Hepatocyte (in vitro differentiated cells): ENCODE data around the gene HEXA. TPM values are rescaled to one million over a fixed set of nuclear protein-coding genes. Genes with fewer than 3 reads are reported as not detected.
"Not testable (repeated sequence)": the region's sequence is repeated elsewhere in the genome, so short reads cannot be mapped to it uniquely, and the experiment has no call there.

Experiments
- DNase-seq: peaks from one replicate; pipeline ENCODE4 v3.0.0-alpha.2; 2016; ENCODE audit warnings: low spot score
- H2AFZ ChIP-seq: fragments of 200-600 bp; sonication (generic); 2 replicates; pipeline ENCODE4 v1.6.0; 2016; ENCODE audit warnings: antibody characterized with exemption, mild to moderate bottlenecking
- H3K27ac ChIP-seq: fragments of 200-600 bp; sonication (generic); 2 replicates; pipeline ENCODE4 v1.5.1; 2016; ENCODE audit warnings: mild to moderate bottlenecking
- H3K27me3 ChIP-seq: fragments of 200-600 bp; sonication (generic); 2 replicates; pipeline ENCODE4 v1.6.1; 2016
- H3K36me3 ChIP-seq: fragments of 200-600 bp; sonication (generic); replicated peaks from 2 replicates; pipeline ENCODE4 v1.5.1; 2016; ENCODE audit warnings: low read depth; ENCODE audit not compliant: insufficient read depth
- H3K4me1 ChIP-seq: fragments of 200-600 bp; sonication (generic); 2 replicates; pipeline ENCODE4 v1.5.1; 2016; ENCODE audit warnings: mild to moderate bottlenecking, moderate library complexity; ENCODE audit not compliant: insufficient read depth
- H3K4me2 ChIP-seq: fragments of 200-600 bp; sonication (generic); 2 replicates; pipeline ENCODE4 v1.6.0; 2016
- H3K4me3 ChIP-seq: fragments of 200-600 bp; sonication (generic); 2 replicates; pipeline ENCODE4 v1.5.1; 2016; ENCODE audit warnings: mild to moderate bottlenecking
- H3K79me2 ChIP-seq: fragments of 200-600 bp; sonication (generic); 2 replicates; pipeline ENCODE4 v1.6.0; 2017; ENCODE audit warnings: mild to moderate bottlenecking
- H3K9me2 ChIP-seq: fragments of 200-600 bp; sonication (generic); replicated peaks from 2 replicates; pipeline ENCODE4 v1.6.0; 2017; ENCODE audit warnings: mild to moderate bottlenecking; ENCODE audit not compliant: insufficient read depth
- H3K9me3 ChIP-seq: fragments of 200-600 bp; sonication (generic); 2 replicates; pipeline ENCODE4 v1.5.1; 2016; ENCODE audit warnings: low read depth, mild to moderate bottlenecking
- H4K20me1 ChIP-seq: fragments of 200-600 bp; sonication (generic); 2 replicates; pipeline ENCODE4 v1.6.0; 2016; ENCODE audit warnings: mild to moderate bottlenecking; ENCODE audit not compliant: insufficient read depth, poor library complexity, severe bottlenecking
- EZH2 ChIP-seq: fragments of 200-600 bp; sonication (generic); IDR thresholded peaks from 2 replicates; pipeline ENCODE4 v1.6.1; 2016; ENCODE audit warnings: antibody characterized with exemption, mild to moderate bottlenecking, borderline replicate concordance
- EZH2phosphoT487 ChIP-seq: fragments of 200-600 bp; sonication (generic); IDR thresholded peaks from one replicate; pipeline ENCODE4 v1.6.1; 2018; ENCODE audit warnings: antibody characterized with exemption, mild to moderate bottlenecking, low read depth, moderate library complexity; ENCODE audit not compliant: unreplicated experiment, severe bottlenecking
- WGBS: methylation state at CpG from one replicate; pipeline ENCODE4 v1.1.6; 2016; ENCODE audit warnings: low lambda C conversion rate; ENCODE audit errors: missing lambda C conversion rate; 5-methylcytosine and 5-hydroxymethylcytosine counted together
- polyA plus RNA-seq: library from polyadenylated mRNA; unstranded; fragments of >200 nt; fragmentation: Nextera tagmentation; extraction: Ambion mirVana; gene quantifications from 2 replicates; pipeline ENCODE4 v1.2.1, GENCODE V29; 2016
- total RNA-seq: library from RNA; depleted of rRNA; stranded (reverse); fragments of >200 nt; gene quantifications from 2 replicates; pipeline ENCODE4 v1.2.3, GENCODE V29; 2014
- TF ChIP-seq, protein P1 (sequence below): fragments of 200-600 bp; sonication (generic); IDR thresholded peaks from 2 replicates; pipeline ENCODE4 v1.5.1; 2016; ENCODE audit warnings: antibody characterized with exemption, mild to moderate bottlenecking; ENCODE audit not compliant: poor library complexity

The HEXA gene
- total RNA-seq (175 and 180 TPM in 2 replicates), polyA plus RNA-seq (268 and 286 TPM in 2 replicates)

- H2AFZ ChIP-seq, result peak within 1 kb of the TSS; percentile 79
- H3K9me3 ChIP-seq, result no peaks in the 10 kb centered on the region
- H3K4me1 ChIP-seq, result peaks cover 18% of the 10 kb centered on the region
- H4K20me1 ChIP-seq, result peaks cover 3% of the 10 kb centered on the region
- TF ChIP-seq EZH2phosphoT487, result no peak
- no peak for TF ChIP-seq EZH2
- TF ChIP-seq, protein P1, sequence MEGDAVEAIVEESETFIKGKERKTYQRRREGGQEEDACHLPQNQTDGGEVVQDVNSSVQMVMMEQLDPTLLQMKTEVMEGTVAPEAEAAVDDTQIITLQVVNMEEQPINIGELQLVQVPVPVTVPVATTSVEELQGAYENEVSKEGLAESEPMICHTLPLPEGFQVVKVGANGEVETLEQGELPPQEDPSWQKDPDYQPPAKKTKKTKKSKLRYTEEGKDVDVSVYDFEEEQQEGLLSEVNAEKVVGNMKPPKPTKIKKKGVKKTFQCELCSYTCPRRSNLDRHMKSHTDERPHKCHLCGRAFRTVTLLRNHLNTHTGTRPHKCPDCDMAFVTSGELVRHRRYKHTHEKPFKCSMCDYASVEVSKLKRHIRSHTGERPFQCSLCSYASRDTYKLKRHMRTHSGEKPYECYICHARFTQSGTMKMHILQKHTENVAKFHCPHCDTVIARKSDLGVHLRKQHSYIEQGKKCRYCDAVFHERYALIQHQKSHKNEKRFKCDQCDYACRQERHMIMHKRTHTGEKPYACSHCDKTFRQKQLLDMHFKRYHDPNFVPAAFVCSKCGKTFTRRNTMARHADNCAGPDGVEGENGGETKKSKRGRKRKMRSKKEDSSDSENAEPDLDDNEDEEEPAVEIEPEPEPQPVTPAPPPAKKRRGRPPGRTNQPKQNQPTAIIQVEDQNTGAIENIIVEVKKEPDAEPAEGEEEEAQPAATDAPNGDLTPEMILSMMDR, result no peak
- peak within 1 kb of the TSS; percentile 88 for H3K4me2 ChIP-seq
- peak; percentile 98 for DNase-seq
- WGBS, result under 1% methylated on average over 46 of the region's 50 CpGs
- H3K27me3 ChIP-seq, result no peaks in the 10 kb centered on the region
- peak within 1 kb of the TSS; percentile 69 for H3K4me3 ChIP-seq
- peak within 1 kb of the TSS; percentile 92 for H3K27ac ChIP-seq
- no peaks in the 10 kb centered on the region for H3K36me3 ChIP-seq
- H3K9me2 ChIP-seq, result no peaks in the 10 kb centered on the region
- H3K79me2 ChIP-seq, result peaks cover 57% of the 10 kb centered on the region
Observed at GRCh38 chr15:72375846-72376581, at the start of gene HEXA. Gene HEXA, minus strand, starts transcription at chr15:72376014. Its CDS starts 42 bp downstream, at chr15:72375972.

DNA sequence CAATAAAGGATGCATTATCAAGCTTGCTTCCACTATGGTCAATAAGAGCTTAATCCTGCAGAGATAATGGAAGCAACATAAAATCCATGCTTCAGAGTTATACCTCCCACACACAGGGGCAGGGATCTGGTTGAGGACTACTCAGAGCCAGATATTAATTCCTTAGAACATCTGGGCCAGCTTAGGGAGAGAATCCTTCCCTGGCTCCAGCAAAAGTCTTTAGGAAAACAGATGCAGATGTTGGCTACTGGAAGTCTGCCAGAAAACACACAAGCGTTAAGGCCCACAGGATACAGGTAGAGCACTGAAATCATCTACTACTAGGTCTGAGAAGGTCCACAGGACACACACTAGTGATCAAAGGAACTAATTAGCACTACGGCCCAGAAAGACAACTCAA lies 47.4 kb upstream of the HEXA start:
- Histone ChIP-seq H3K27ac (no peak overlapping the region), H3K9me2 (no peaks in the 10 kb centered on the region), H3K27me3 (no peaks in the 10 kb centered on the region), H3K4me3 (no peak overlapping the region), H3K4me2 (no peak overlapping the region), H3K4me1 (no peaks in the 10 kb centered on the region), H3K9me3 (no peaks in the 10 kb centered on the region), H3K79me2 (no peaks in the 10 kb centered on the region), H2AFZ (no peak overlapping the region), H4K20me1 (no peaks in the 10 kb centered on the region), H3K36me3 (no peaks in the 10 kb centered on the region)
- no peak for TF ChIP-seq EZH2
- WGBS, result 72% methylated on average over 2 of the region's 2 CpGs
- DNase-seq, result peak; percentile 5

DNA sequence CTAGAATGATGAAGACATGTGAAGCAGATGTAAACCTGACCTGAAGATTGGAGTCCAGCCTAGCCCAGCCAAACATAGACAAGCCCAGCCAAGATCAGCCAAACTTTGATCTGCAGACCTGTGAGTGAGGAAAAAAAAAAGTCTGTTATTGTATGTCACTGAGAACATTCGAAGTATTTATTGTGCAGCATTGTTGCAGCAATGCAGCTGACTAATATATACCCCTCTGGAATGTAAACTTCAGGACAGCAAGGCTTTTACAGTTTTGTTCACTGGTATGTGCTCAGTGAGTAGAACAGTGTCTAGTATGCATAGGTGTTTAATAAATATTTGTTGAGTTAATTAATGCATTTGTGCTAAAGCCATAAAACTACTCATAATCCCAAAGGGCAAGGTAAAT lies 45.7 kb upstream of the HEXA start:
- H3K9me3 ChIP-seq, result no peaks in the 10 kb centered on the region
- H2AFZ ChIP-seq, result no peak overlapping the region

DNA sequence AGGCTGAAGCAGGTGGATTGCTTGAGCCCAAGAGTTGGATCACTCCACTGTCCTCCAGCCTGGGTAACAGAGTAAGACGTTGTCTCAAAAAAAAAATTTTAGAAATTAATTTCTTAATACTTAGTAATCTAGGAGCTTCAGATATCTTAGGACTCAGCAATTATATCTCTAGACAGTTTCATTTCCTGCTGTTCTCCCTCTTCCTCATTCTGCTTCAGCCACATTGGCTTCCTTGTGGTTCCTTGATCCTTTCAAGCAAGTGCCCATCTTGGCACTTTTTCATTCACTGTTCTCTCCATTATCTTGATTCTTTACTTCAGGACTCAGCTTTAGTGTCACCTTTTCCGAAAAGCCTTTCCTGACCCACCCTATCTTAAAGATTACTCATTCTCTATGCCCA lies 44.8 kb upstream of the HEXA start:
- DNase-seq, result no peak
- Histone ChIP-seq H3K9me2 (no peaks in the 10 kb centered on the region), H3K9me3 (no peaks in the 10 kb centered on the region), H4K20me1 (no peaks in the 10 kb centered on the region), H3K36me3 (no peaks in the 10 kb centered on the region), H2AFZ (no peak overlapping the region), H3K79me2 (no peaks in the 10 kb centered on the region), H3K27me3 (no peaks in the 10 kb centered on the region), H3K4me3 (no peak overlapping the region), H3K27ac (no peak overlapping the region), H3K4me2 (no peak overlapping the region), H3K4me1 (no peaks in the 10 kb centered on the region)
- TF ChIP-seq EZH2 (no peak), EZH2phosphoT487 (no peak)
- TF ChIP-seq, protein P1, result no peak
- WGBS, result 90% methylated on average over 2 of the region's 2 CpGs

More for the DNA sequence above, 45.7 kb upstream of the HEXA start:
- Histone ChIP-seq H3K79me2 (no peaks in the 10 kb centered on the region), H3K27me3 (no peaks in the 10 kb centered on the region), H3K4me2 (no peak overlapping the region), H3K4me3 (no peak overlapping the region), H3K9me2 (no peaks in the 10 kb centered on the region), H3K27ac (no peak overlapping the region), H3K4me1 (no peaks in the 10 kb centered on the region), H3K36me3 (no peaks in the 10 kb centered on the region), H4K20me1 (no peaks in the 10 kb centered on the region)
- 59% methylated on average over 1 of the region's 1 CpG for WGBS
- no peak for TF ChIP-seq EZH2
- TF ChIP-seq EZH2phosphoT487, result no peak
- TF ChIP-seq, protein P1, result no peak
- DNase-seq, result no peak

GRCh38 chr15:72419768-72420167 lies 44.0 kb upstream of the HEXA start:
- not testable (repeated sequence) for H4K20me1 ChIP-seq, H3K27ac ChIP-seq, H3K36me3 ChIP-seq, H3K9me2 ChIP-seq, H2AFZ ChIP-seq, H3K4me2 ChIP-seq, H3K27me3 ChIP-seq, H3K4me1 ChIP-seq, DNase-seq, H3K9me3 ChIP-seq, H3K79me2 ChIP-seq, H3K4me3 ChIP-seq
- WGBS, result 69% methylated on average over 3 of the region's 3 CpGs
